Right atrium auricular region (tissue), 2 donors: ENCODE measurements around the gene PCDH9. TPM values are rescaled to one million over a fixed set of nuclear protein-coding genes. Genes with fewer than 3 reads are reported as not detected.

Experiments
- DNase-seq: peaks from one replicate; pipeline ENCODE4 v3.0.0-alpha.2; 2019; ENCODE audit warnings: low spot score
- H3K27ac ChIP-seq, 2 donors: fragments of 200-600 bp; sonication (generic); 1 replicate in 1 of 2; 2 replicates in 1 of 2; pipeline ENCODE4 v1.5.1; 2016 to 2019
- H3K27me3 ChIP-seq, 2 donors: fragments of 200-600 bp; sonication (generic); one replicate each; pipeline versions ENCODE4 v1.5.1 to v1.6.0; 2017 to 2019
- H3K36me3 ChIP-seq: fragments of 200-600 bp; sonication (generic); one replicate; pipeline ENCODE4 v1.5.1; 2016
- H3K4me1 ChIP-seq, 2 donors: fragments of 200-600 bp; sonication (generic); one replicate each; pipeline versions ENCODE4 v1.5.1 to v1.6.0; 2017 to 2019
- H3K4me3 ChIP-seq, 2 donors: fragments of 200-600 bp; sonication (generic); 1 replicate in 1 of 2; 2 replicates in 1 of 2; pipeline ENCODE4 v1.5.1; 2017 to 2019; ENCODE audit warnings: mild to moderate bottlenecking in 1 of 2, moderate library complexity in 1 of 2
- H3K9me3 ChIP-seq, 2 donors: fragments of 200-600 bp; sonication (generic); one replicate each; pipeline ENCODE4 v1.5.1; 2019
- CTCF ChIP-seq, 2 donors: fragments of 200-600 bp; sonication (generic); IDR thresholded peaks; one replicate each; pipeline ENCODE4 v1.5.1; 2019; ENCODE audit warnings: antibody characterized with exemption in 2 of 2
- total RNA-seq, 2 donors: library from RNA; depleted of rRNA; stranded (reverse); fragments of >200 nt; gene quantifications; one replicate each; pipeline ENCODE4 v1.1.0, GENCODE V29; 2016

PCDH9 gene
- total RNA-seq, 2 donors from 2014 or later: 19.4 to 28.7 TPM

- Histone ChIP-seq H3K36me3 (no peaks in the 10 kb centered on the region), H3K27me3 (no peaks in the 10 kb centered on the region), H3K4me3 (peak overlapping the region; percentile 26 to 30), H3K4me1 (peaks cover 0 to 6% of the 10 kb centered on the region in 2 donors), H3K27ac (no peak overlapping the region), H3K9me3 (no peaks in the 10 kb centered on the region)
- TF ChIP-seq CTCF (IDR thresholded peaks at IDR 0.05): no peak
- DNase-seq: no peak
These were observed 235.5 kb downstream of the PCDH9 start for GRCh38 chr13:66994517-66995202.

- Histone ChIP-seq H3K27ac (no peak overlapping the region), H3K4me3 (peak overlapping the region; percentile 26 to 30), H3K27me3 (no peaks in the 10 kb centered on the region), H3K9me3 (no peaks in the 10 kb centered on the region), H3K4me1 (peaks cover 0 to 6% of the 10 kb centered on the region in 2 donors), H3K36me3 (no peaks in the 10 kb centered on the region)
- peak; percentile 31 to 78 for TF ChIP-seq CTCF (IDR thresholded peaks at IDR 0.05)
- peak; percentile 76 for DNase-seq
These were observed 236.0 kb downstream of the PCDH9 start for GRCh38 chr13:66994097-66994496.

GRCh38 chr13:66992719-66993118 lies 237.4 kb downstream of the PCDH9 start:
- TF ChIP-seq CTCF (IDR thresholded peaks at IDR 0.05): no peak
- no peaks in the 10 kb centered on the region for H3K9me3 ChIP-seq
- no peaks in the 10 kb centered on the region for H3K36me3 ChIP-seq
- no peak overlapping the region for H3K4me3 ChIP-seq
- H3K4me1 ChIP-seq: peaks cover 0 to 6% of the 10 kb centered on the region in 2 donors
- no peaks in the 10 kb centered on the region for H3K27me3 ChIP-seq
- no peak for DNase-seq
- no peak overlapping the region for H3K27ac ChIP-seq

- H3K4me1 ChIP-seq: peaks cover 0 to 6% of the 10 kb centered on the region in 2 donors
- no peaks in the 10 kb centered on the region for H3K27me3 ChIP-seq
- no peak for TF ChIP-seq CTCF (IDR thresholded peaks at IDR 0.05)
- H3K9me3 ChIP-seq: no peaks in the 10 kb centered on the region
- H3K27ac ChIP-seq: no peak overlapping the region
- H3K4me3 ChIP-seq: no peak overlapping the region
- H3K36me3 ChIP-seq: no peaks in the 10 kb centered on the region
- DNase-seq: no peak
These were observed 238.0 kb downstream of the PCDH9 start for GRCh38 chr13:66992183-66992582.

DNA sequence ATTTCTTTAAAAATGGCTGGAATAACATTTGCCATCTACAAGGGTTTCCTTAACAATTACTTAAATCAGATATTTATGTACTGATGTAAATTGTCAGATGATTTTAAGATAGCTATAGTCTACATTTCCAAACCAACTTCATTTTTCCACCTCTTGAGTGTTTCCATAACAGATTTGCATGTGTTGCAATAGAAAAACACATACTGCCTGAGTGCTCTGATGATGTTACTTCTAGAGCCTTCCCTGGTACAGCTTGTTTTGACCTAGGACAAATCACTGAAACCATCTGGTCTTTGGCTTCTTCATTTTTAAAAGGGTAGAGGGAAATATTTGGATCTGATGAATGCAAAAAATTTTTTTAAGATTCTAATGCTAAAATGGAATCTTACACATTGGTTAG lies 245.9 kb downstream of the PCDH9 start:
- Histone ChIP-seq H3K36me3 (no peaks in the 10 kb centered on the region), H3K27me3 (no peaks in the 10 kb centered on the region), H3K27ac (no peak overlapping the region), H3K9me3 (no peaks in the 10 kb centered on the region), H3K4me1 (no peaks in the 10 kb centered on the region), H3K4me3 (no peak overlapping the region)
- TF ChIP-seq CTCF (IDR thresholded peaks at IDR 0.05): no peak
- no peak for DNase-seq

DNA sequence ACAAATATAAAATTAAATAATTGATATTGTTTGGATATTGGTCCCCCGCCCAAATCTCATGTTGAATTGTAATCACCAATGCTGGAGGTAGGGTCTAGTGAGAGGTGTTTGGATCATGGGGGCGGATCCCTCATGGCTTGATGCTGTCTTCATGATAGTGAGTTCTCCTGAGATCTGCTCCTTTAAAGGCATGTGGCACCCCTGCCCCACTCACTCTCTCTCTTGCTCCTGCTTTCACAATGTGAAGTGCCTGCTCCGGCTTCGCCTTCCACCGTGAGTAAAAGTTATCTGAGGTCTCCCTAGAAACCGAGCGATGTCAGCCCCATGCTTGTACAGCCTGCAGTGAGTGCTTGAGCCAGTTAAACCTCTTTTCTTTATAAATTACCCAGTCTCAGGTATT lies 248.2 kb downstream of the PCDH9 start:
- Histone ChIP-seq H3K9me3 (no peaks in the 10 kb centered on the region), H3K36me3 (no peaks in the 10 kb centered on the region), H3K27ac (no peak overlapping the region), H3K4me1 (no peaks in the 10 kb centered on the region), H3K4me3 (no peak overlapping the region), H3K27me3 (no peaks in the 10 kb centered on the region)
- no peak for TF ChIP-seq CTCF (IDR thresholded peaks at IDR 0.05)
- DNase-seq: no peak
